K562 (cell line): ENCODE measurements around the gene SF3B4. TPM values are rescaled to one million over a fixed set of nuclear protein-coding genes. Genes with fewer than 3 reads are reported as not detected.

Experiments
- CREB3L1 ChIP-seq: fragments of 450-650 bp; IDR thresholded peaks from 2 replicates; pipeline ENCODE4 v1.6.1; 2014; ENCODE audit warnings: low read depth, mild to moderate bottlenecking, moderate library complexity, borderline replicate concordance
- HIVEP1 ChIP-seq: fragments of 250-450 bp; sonication (Bioruptor Pico); IDR thresholded peaks from 2 replicates; pipeline ENCODE4 v1.4.0; 2020; ENCODE audit warnings: mild to moderate bottlenecking
- LARP7 ChIP-seq: fragments of 450-650 bp; IDR thresholded peaks from 2 replicates; pipeline ENCODE4 v1.6.1; 2016
- RFX1 ChIP-seq: fragments of 450-650 bp; IDR thresholded peaks from 2 replicates; pipeline ENCODE4 v1.6.1; 2016; ENCODE audit warnings: mild to moderate bottlenecking, moderate library complexity
- SREBF1 ChIP-seq: fragments of 150-350 bp; IDR thresholded peaks from 2 replicates; pipeline ENCODE4 v1.6.1; 2014; ENCODE audit warnings: antibody characterized with exemption, low read depth, low read length, borderline replicate concordance
- TFE3 ChIP-seq: fragments of 450-650 bp; formaldehyde crosslinking; IDR thresholded peaks from 2 replicates; pipeline ENCODE4 v1.4.0; 2020; ENCODE audit warnings: mild to moderate bottlenecking, mixed read lengths
- ZBTB12 ChIP-seq: fragments of 250-450 bp; sonication (Bioruptor Pico); IDR thresholded peaks from 2 replicates; pipeline ENCODE4 v1.4.0; 2020
- ZZZ3 ChIP-seq: fragments of 450-650 bp; IDR thresholded peaks from 2 replicates; pipeline ENCODE4 v1.6.1; 2016; ENCODE audit warnings: antibody characterized with exemption, mild to moderate bottlenecking, moderate library complexity
- polyA plus RNA-seq, 8 experiments: library from polyadenylated mRNA; depleted of rRNA in 4 of 8; stranded (reverse) in 5 of 8; unstranded in 3 of 8; fragments of >200 nt; fragmentation: Nextera tagmentation in 2 of 8; fragmentation: Illumina TruSeq in 1 of 8; extraction: Ambion mirVana in 2 of 8; extraction: Trizol in 1 of 8; gene quantifications; 2 replicates each; pipeline versions ENCODE4 v1.2.1 to v1.2.3, GENCODE V29; 2011 to 2014; ENCODE audit warnings: inconsistent platforms in 1 of 8, missing spikeins in 1 of 8
- total RNA-seq, 7 experiments: library from RNA; depleted of rRNA in 6 of 7; stranded (reverse); fragments of >200 nt in 6 of 7; fragmentation: Illumina TruSeq in 2 of 7; extraction: Trizol in 2 of 7; gene quantifications; 2 replicates each; pipeline versions ENCODE4 v1.2.1 to v1.2.3, GENCODE V29; 2011 to 2021; ENCODE audit warnings: low replicate concordance in 1 of 7
- TF ChIP-seq, protein P1 (sequence below): fragments of 250-450 bp; sonication (Bioruptor Pico); IDR thresholded peaks from 2 replicates; pipeline ENCODE4 v1.5.0; 2021; ENCODE audit warnings: mild to moderate bottlenecking, borderline replicate concordance
- TF ChIP-seq, protein P2 (sequence below): fragments of 450-650 bp; IDR thresholded peaks from 2 replicates; pipeline ENCODE4 v1.6.1; 2018; ENCODE audit not compliant: partially characterized antibody
- TF ChIP-seq, protein P3 (sequence below): fragments of 450-650 bp; IDR thresholded peaks from 2 replicates; pipeline ENCODE4 v1.6.1; 2017; ENCODE audit warnings: antibody characterized with exemption, mild to moderate bottlenecking

The SF3B4 gene
- total and polyA plus RNA-seq, 9 of the 15 experiments (the other 6 are each of a cell fraction or from before 2014, with no cell fraction given): 3.0 to 88.0 (median 26.1) TPM

GRCh38 chr1:149886396-149887195 is 41.0 kb downstream of the SF3B4 start (continued):
- peak; percentile 47 for TF ChIP-seq ZBTB12 (CRISPR knock-in tag)
- TF ChIP-seq, protein P1, sequence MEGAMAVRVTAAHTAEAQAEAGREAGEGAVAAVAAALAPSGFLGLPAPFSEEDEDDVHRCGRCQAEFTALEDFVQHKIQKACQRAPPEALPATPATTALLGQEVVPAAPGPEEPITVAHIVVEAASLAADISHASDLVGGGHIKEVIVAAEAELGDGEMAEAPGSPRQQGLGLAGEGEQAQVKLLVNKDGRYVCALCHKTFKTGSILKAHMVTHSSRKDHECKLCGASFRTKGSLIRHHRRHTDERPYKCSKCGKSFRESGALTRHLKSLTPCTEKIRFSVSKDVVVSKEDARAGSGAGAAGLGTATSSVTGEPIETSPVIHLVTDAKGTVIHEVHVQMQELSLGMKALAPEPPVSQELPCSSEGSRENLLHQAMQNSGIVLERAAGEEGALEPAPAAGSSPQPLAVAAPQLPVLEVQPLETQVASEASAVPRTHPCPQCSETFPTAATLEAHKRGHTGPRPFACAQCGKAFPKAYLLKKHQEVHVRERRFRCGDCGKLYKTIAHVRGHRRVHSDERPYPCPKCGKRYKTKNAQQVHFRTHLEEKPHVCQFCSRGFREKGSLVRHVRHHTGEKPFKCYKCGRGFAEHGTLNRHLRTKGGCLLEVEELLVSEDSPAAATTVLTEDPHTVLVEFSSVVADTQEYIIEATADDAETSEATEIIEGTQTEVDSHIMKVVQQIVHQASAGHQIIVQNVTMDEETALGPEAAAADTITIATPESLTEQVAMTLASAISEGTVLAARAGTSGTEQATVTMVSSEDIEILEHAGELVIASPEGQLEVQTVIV: no peak
- no peak for TF ChIP-seq HIVEP1 (CRISPR knock-in tag)
- no peak for TF ChIP-seq SREBF1
- peak; percentile 7 for TF ChIP-seq CREB3L1
- TF ChIP-seq ZZZ3: no peak
- 0 out of 2 replicates have a peak, but pooled peaks have one; percentile 11 for TF ChIP-seq LARP7
- no peak for TF ChIP-seq RFX1
- TF ChIP-seq, protein P2, sequence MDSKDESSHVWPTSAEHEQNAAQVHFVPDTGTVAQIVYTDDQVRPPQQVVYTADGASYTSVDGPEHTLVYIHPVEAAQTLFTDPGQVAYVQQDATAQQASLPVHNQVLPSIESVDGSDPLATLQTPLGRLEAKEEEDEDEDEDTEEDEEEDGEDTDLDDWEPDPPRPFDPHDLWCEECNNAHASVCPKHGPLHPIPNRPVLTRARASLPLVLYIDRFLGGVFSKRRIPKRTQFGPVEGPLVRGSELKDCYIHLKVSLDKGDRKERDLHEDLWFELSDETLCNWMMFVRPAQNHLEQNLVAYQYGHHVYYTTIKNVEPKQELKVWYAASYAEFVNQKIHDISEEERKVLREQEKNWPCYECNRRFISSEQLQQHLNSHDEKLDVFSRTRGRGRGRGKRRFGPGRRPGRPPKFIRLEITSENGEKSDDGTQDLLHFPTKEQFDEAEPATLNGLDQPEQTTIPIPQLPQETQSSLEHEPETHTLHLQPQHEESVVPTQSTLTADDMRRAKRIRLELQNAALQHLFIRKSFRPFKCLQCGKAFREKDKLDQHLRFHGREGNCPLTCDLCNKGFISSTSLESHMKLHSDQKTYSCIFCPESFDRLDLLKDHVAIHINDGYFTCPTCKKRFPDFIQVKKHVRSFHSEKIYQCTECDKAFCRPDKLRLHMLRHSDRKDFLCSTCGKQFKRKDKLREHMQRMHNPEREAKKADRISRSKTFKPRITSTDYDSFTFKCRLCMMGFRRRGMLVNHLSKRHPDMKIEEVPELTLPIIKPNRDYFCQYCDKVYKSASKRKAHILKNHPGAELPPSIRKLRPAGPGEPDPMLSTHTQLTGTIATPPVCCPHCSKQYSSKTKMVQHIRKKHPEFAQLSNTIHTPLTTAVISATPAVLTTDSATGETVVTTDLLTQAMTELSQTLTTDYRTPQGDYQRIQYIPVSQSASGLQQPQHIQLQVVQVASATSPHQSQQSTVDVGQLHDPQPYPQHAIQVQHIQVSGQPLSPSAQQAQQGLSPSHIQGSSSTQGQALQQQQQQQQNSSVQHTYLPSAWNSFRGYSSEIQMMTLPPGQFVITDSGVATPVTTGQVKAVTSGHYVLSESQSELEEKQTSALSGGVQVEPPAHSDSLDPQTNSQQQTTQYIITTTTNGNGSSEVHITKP: peak; percentile 3
- TF ChIP-seq TFE3 (CRISPR knock-in tag): no peak
- TF ChIP-seq, protein P3, sequence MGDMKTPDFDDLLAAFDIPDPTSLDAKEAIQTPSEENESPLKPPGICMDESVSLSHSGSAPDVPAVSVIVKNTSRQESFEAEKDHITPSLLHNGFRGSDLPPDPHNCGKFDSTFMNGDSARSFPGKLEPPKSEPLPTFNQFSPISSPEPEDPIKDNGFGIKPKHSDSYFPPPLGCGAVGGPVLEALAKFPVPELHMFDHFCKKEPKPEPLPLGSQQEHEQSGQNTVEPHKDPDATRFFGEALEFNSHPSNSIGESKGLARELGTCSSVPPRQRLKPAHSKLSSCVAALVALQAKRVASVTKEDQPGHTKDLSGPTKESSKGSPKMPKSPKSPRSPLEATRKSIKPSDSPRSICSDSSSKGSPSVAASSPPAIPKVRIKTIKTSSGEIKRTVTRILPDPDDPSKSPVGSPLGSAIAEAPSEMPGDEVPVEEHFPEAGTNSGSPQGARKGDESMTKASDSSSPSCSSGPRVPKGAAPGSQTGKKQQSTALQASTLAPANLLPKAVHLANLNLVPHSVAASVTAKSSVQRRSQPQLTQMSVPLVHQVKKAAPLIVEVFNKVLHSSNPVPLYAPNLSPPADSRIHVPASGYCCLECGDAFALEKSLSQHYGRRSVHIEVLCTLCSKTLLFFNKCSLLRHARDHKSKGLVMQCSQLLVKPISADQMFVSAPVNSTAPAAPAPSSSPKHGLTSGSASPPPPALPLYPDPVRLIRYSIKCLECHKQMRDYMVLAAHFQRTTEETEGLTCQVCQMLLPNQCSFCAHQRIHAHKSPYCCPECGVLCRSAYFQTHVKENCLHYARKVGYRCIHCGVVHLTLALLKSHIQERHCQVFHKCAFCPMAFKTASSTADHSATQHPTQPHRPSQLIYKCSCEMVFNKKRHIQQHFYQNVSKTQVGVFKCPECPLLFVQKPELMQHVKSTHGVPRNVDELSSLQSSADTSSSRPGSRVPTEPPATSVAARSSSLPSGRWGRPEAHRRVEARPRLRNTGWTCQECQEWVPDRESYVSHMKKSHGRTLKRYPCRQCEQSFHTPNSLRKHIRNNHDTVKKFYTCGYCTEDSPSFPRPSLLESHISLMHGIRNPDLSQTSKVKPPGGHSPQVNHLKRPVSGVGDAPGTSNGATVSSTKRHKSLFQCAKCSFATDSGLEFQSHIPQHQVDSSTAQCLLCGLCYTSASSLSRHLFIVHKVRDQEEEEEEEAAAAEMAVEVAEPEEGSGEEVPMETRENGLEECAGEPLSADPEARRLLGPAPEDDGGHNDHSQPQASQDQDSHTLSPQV: 0 out of 2 replicates have a peak, but pooled peaks have one; percentile 30
